Fibroblast of pulmonary artery (primary cell): ENCODE measurements around the gene RGS6.

Experiments
- DNase-seq: peaks from one replicate; pipeline ENCODE4 v3.0.0-alpha.2; 2010; ENCODE audit warnings: low read depth
- H3K4me3 ChIP-seq: replicated peaks from 2 replicates; pipeline ENCODE4 v1.5.1; 2011; ENCODE audit warnings: low read depth, mild to moderate bottlenecking, control low read depth, low read length, moderate library complexity
- CTCF ChIP-seq: IDR thresholded peaks from 2 replicates; pipeline ENCODE4 v1.5.1; 2011; ENCODE audit warnings: mild to moderate bottlenecking, control low read depth, low read length, inconsistent platforms; ENCODE audit errors: missing control alignments

Gene RGS6

DNA sequence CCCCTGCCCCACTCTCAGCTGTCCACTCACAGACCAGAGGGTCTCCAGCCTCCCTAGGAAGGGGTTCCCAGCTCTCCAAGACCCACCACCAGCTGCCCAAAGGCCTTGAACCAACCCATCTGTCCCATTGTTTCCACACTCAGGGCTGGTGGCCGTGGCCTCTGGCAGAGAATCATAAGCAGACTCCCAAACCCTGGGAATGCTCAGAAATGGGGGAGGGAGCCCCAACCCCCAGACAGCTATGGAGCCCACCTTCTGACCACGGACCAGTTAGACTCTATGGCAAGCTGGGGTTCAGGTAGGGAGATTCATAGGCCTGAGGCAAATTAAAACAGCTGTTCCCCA is 681.7 kb downstream of the RGS6 start:
- no peak for TF ChIP-seq CTCF

GRCh38 chr14:72614365-72614764 is 682.1 kb downstream of the RGS6 start:
- no peak for DNase-seq
- TF ChIP-seq CTCF = no peak
- no peak overlapping the region for H3K4me3 ChIP-seq

More for the DNA sequence above, 681.7 kb downstream of the RGS6 start:
- DNase-seq = no peak
- H3K4me3 ChIP-seq = no peak overlapping the region

DNA sequence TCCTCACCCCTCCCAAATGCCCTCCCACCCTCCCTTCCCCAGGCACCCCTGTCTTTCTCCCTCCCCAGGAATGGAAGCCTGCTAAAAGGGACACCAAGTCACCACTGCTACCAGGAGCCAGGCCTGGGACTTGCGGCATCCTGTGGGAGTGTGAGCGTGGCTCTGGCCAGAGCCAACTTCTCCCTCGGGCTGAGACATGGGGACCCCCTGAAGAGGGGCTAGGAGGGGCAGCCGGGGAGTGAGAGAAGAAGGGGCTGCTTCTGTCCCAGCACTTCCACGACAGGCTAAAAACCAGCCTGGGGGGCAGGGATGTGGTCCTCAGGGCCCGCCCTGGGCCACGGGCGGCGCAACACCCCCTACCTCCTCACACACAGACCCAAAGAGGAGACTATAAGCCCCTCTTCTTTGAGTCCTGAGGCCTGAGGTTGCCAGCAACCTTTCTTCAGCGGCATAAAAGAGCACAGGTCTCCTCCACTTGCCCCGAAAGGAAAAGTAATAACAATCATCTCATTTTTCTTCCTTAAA is 682.7 kb downstream of the RGS6 start:
- no peak for TF ChIP-seq CTCF
- DNase-seq = no peak
- no peak overlapping the region for H3K4me3 ChIP-seq

DNA sequence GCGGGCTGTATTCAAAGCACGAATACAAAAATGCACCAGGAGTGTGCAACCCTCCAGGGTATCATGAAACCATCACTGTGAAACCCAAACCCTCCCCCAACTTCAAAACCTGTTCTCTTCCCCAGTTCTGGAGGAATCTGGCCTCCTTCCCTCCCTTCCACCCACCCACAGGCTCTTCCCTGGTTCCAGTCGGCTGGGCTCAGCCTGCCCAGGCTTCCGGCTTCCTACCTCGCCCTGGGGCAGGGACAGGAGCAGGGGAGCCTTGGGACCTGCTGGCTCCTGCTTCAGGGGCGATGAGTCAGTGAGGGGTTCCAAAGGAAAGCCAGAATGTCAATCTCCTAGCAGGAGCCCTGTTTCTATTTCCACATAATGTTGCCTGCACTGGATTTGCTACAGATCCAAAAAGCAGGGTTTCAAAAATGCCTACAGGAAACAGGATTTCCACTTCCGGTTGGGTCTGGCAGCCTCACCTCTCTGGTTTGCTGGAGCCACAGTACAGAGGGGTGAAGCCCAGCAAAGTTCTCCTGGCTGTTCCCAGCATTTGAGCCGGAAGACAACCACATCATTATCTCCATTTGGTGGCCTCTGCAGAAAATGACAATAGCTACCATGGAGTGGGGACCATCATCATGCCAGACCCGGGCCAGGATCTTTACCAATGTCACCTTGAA is 683.4 kb downstream of the RGS6 start:
- DNase-seq = peak; percentile 65
- no peak for TF ChIP-seq CTCF
- no peak overlapping the region for H3K4me3 ChIP-seq
